HG03378 (cell line): ENCODE data around the gene NOS3.
A peak's percentile ranks its signal among the peaks of the same experiment; 100 is the strongest.

ENCODE experiments used
- ATAC-seq: cut with Tn5 transposase; IDR thresholded peaks from one replicate; pipeline ENCODE4 v1.9.1; 2021; ENCODE audit warnings: mild to moderate bottlenecking, moderate library complexity; ENCODE audit not compliant: unreplicated experiment

NOS3 gene

DNA sequence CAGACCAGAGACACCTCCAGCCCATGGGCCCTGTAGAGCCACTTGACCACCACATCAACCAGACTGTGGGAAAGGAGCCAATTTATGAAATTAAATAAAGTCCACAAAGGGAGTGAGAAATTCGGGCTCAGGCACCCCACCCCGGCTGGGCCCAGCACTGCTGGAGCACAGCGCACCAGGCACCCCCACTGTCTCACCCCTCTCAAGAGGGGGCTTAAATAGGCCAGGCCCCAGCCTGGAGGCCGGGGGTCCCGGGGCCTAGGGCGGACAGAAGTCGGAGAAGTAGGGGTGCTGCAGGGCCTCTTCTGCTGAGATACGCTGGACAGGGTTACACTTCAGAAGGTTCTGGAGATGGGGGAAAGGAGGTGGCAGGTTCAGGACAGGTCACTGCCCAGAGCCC is 62.9 kb downstream of the NOS3 start:
- ATAC-seq, result no peak

DNA sequence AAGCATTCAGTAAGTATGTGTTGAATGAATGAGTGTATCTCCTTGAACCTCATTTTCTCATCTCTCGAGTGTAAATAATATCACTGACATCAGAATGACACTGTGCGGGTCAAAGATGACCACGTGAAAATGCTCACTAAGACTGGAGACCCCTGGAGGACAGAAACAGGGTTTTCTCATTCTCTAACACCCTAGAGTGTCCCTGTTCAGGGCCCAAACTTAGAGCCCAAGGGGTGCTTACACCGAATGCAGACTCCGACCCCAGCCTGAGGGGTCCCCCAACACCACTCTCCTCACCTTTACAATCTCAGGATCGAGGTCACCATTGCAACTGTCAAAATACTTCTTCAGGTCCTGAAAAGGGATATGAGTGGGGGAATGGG is 65.5 kb downstream of the NOS3 start:
- no peak for ATAC-seq

DNA sequence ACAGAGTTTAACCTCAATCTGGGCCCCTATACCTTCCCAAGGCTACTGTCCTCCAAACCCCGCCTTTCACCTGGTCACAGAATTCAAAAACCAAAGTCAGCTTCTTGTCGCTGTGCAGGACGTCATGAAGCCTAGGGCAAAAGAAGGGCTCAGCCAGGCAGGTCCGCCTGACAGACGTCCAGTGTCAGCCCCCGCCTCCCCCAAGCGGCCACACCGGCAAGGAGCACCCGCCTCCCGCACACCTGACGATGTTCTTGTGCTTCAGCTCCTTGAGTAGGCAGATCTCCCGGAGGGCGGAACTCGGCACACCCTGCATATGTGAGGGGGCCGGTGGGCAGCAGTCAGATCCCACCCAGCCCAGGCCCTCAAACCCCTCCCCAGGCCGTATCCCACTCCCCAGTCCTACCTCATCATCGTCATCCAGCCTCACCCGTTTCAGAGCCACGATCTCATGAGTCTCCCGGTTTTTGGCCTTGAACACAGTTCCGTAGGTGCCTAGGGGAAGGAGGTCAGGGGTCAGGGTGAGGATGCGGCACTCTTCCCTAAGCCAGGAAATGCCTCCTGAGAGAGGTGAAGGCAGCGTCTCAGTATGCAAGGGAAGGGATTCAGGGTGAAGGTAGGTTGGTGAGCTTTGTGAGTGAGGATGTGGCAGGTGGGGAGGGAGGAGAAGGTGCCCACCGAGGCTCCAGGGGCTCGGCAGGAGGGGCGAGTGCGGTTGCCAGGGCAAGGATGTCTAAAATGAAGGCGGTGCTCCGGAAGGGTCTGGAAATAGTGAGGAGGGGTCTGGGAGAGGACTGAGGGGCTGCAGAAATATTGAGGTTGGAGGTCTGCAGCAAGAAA is 66.1 kb downstream of the NOS3 start:
- no peak for ATAC-seq

DNA sequence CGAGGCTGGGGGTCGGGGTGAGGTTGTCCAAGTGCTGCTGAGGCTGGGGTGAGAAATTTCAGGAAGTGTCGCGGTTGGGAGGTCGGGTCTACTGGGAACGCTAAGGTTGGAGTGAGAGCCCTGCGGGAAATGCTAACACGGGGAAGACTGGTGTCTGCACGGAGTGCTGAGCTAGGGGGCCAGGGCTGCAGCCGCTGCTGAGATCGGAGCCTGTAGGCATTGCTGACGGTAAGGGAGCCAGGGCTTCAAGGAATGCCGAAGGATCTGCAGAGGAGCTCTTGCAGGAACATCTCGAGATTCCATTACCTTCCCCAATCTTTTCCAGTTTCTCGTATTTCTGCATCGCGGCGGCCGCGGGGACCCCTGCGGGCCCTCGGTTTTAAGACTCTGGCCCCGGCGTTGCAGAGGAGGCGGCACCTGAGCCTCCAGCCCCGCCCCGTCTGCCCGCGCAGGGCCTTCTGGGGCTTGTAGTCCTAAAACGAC is 66.7 kb downstream of the NOS3 start, which contains the start of gene CDK5:
TSS of gene CDK5 (minus strand) at position 392 of the 483 bp plus-strand sequence. CDS start at position 343, 49 bp downstream.
- ATAC-seq, result peak; percentile 16

DNA sequence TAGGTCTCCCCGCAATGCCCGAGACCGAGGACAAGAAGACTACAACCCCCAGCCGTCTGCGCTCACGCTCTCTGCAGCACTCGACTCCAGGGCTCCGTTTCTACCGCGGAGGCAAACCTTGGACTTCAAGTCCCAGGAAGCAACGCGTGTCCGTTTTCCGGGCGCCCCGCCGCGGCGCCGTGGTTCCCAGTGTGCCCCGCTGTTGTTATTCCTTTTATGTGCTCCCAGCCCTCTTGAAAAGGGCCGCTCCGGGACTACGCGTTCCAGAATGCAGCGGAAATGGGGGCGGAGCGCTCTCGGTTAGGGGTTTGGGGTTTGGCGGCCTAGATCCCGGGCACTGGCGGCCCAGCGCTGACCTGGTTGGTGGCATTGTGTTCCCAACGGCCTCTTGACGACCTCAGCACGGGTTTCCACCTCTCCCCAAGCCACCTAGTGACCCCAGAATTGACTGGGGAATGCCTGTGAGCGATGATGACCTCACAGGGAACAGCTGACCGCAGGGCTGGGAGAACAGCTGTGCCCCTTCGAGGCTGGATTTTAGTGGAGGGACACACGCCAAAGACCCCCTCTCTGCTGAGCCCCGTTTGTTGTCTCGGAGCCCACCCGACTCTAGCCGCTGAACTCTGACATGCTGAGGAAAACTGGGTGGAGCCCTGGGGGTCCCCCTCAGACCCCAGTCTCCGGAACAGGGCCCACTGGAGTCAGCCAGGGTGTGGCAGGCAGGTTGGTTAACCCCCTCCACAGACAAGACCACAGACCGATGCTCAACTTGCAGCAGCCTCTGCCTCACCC is 67.4 kb downstream of the NOS3 start:
- peak; percentile 85 for ATAC-seq

DNA sequence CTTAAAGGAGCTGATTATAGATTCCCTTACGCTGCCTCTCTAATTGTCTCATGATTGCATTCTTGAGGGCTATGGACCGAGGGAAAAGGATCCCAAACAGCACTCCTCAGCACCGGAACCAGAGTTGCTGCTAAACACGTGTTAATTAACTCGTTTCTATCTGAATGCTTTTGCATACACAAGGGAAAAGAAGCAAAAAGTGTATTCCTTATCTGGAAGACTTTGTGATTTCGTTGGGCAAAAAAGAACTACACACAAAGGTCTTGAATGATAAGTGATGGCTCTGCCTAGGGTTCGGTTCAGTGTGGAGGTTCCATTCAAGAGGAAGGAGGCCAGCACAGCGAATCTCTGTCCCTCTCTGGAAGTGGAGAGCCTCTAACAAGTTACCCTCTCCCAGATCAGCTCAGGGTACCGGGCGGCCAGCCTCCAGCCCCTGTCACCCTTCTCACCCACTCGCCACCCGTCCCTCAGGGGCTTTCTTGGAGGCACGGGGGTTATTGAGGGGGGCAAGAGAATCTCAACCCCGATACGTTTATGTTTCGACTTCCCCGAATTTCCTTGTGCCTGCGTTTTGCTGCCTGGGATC is 68.1 kb downstream of the NOS3 start:
- ATAC-seq, result no peak

DNA sequence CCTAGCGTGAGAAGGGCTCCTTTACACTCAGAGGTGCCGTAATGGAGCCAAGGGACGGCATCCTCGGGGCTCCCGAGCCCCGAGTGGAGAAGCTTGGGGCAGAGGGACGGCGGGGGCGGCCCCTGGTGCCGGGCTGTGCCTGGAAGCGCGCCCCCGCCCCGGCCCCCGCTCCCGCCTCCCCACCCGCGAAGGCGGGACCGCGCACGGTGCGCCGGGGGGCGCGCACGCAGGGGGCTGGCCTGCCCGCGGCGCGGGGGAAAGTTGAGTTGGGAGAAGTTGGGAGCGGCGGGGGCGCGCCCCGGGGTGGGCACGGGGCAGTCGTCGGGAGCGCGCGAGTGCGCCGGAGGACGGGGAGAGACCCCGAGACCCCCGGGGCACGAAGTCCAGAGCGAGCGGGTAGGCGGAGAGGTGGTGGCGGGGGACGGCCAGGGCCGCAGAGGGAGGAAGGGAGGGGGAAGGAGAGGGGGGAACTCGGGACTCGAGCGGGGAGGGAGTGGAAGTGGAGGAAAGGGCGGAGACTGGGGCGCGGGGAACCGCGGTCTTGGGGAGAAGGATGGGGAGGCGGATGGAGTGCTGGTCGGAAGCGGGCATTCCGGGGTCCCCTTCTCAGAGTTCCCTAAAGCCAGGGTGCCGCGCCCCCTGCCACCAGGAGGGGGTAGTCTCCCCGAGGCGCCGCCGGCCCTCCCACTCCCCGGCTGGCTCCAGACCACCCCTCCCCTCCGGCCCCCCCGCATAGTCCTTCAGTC is 68.7 kb downstream of the NOS3 start, which contains the start of gene SLC4A2:
TSS of gene SLC4A2 (plus strand) at position 223 of the 746 bp plus-strand sequence. CDS start 2,399 bp downstream, outside the sequence.
- no peak for ATAC-seq

DNA sequence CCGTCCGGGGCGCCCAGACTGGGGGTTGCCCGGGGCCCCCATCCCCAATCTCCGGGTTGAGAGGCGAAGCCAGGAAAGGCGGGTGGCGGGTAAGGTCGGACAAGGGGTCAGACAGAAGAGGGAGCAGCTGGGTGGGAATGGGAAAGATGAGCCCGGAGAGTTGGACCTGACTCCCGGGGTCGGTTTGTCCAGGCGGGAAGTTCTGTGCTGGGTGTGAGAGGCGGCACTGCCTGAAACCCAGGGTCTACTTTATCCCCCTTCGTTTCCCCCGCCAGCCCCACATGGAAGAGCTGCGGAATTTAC is 69.2 kb downstream of the NOS3 start:
- ATAC-seq, result no peak

DNA sequence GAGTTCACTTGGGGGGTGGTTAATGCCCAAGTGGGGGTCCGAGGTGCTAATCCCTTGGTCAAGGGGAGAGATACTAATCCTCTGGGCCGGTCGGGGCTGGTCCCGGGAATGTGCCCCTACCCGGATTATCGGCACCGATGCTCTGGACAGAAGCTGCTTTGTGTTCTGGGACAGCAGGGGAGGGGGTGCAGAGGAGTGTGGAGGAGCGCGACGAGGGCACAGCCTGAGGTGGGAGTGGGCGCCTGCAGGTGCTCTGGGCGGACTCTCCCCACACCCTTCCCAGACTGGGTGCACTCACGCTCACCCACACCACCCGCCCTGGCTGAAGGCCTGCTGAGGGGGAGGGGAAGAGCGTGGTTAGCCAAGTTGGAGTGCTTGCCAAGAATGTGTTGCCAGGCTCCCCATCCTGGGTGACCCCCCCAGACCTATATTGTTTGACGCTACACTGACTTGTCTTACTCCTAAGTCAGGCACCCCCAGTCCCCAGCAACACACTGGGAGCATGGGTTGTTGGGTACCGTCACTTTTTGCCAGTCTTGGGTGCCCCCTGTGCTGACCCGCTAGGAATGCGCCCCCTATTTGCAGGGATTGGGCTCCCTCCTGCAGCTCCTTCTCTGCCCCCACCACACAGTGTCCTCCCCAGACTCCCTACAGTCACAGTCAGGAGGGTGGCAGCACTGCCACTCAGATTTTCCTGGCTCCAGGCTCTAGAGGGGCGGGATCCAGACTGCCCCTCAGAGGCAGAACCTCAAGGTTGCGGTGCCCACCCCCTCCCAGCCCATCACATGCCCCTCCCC is 69.8 kb downstream of the NOS3 start:
- no peak for ATAC-seq

DNA sequence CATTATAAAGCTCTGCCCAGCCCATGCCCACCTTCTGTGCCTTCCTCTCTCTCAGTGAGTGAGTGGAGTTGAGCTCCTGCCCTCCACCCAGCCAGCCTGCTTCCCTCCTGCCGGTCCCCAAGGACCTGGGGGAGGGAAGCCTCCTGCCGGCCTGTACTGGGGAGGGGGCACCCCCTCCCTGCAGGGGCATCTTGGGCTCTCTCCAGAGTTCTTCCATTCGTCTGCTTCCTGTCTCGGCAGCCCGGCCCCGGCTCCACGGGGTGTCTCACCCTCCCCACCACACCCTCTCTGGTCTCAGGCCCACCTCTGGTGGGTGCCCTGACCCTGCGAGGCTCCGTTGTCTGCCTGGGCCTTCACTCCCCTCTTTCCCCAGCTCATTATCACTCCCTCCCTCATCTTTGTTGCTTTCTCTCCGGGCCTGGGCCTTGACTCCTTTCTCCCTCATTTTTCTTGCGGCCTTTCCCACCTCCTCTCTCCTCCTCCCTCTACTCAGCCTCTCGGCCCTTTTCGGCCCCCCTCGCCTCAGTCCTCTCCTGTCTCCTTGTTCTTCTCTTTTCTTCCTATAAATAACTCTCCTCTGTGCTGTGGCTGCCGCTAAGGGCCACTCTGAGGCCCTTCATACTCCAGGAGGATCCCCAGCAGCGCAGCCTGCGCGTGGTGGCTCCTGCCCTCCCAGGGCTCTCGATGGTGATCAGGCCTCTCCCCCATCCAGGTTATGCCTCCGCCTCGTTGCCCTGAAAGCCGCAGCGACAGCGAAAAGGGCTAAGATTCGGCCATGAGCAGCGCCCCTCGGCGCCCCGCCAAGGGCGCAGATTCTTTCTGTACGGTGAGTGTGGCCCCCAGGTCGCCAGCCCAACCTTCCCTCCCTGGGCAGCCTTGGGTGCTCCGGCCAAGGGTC is 70.6 kb downstream of the NOS3 start:
- ATAC-seq, result no peak

DNA sequence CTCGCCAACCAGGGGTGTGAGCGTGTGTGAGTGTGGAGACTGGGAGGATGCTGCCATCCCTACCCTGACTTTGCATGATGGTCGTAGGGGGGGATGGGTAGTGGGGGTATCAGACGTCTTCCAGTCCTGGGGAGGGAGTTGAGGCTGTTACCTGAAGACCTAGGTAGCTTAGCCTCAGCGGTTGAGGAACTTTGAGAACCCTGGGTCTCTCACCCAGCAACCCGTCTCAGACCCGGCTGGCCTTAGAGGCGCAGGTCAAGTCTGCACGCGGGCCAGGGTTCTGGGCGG is 71.2 kb downstream of the NOS3 start:
- ATAC-seq, result no peak

DNA sequence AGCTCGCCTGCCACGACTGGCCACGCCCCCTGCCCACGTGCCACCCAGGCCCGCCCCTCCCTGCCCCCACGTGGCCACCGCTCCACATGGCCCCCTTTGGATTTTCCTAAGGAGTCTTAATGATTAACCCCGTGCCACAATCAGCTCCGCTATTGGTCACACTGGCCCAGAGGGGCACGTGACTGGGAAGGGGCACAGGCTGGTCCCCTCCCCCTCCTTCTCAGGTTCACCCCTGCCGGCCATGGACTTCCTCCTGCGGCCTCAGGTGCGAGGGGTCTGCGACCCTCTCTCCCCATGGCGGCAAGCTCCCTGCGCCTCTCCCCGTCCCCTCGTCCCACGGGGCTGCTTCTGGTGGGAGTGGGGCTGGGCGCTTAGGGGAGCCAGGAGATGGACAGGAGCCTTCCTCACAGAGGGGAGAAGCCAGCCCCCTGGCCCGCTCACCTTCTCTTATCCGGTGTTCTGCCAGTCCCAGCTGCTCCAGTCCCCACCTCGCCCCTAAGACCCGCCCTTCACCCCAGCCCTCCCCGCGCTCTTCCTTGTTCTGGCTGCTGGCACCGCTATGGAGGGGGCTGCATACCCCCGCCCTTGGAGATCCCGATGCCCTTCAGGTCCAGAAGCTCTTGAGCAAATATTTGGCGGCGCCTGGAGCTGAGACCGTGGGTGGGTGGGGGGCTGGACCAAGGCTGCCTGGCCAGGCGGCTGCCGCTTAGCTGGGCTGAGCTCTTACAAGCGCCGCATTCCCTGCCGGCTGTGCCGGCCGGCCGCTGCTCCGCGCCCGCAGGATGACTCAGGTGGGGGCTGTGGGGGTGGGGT is 71.8 kb downstream of the NOS3 start:
- ATAC-seq, result no peak

DNA sequence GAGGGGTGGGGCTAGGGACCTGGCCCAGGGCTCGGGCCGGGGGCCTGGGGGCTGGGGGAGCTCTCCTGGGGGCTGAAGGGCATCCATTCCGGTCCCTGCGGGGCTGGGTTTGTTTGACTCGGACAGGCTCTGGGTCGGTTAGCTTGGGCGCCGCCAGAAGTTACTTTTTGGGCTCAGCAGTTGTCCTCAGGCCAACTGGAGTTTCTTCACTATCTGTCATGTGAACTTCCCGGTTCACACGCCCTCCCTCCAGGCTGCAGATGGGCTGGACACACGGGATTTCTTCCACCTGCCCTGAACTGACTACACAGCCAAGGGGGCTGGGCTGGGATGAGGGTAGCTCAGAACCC is 72.4 kb downstream of the NOS3 start:
- no peak for ATAC-seq
